ENCODE measurements around the gene TAS1R1.

GRCh38 chr1:6530504-6531160 lies 24.5 kb upstream of the TAS1R1 start:
- TF ChIP-seq, protein P1, sequence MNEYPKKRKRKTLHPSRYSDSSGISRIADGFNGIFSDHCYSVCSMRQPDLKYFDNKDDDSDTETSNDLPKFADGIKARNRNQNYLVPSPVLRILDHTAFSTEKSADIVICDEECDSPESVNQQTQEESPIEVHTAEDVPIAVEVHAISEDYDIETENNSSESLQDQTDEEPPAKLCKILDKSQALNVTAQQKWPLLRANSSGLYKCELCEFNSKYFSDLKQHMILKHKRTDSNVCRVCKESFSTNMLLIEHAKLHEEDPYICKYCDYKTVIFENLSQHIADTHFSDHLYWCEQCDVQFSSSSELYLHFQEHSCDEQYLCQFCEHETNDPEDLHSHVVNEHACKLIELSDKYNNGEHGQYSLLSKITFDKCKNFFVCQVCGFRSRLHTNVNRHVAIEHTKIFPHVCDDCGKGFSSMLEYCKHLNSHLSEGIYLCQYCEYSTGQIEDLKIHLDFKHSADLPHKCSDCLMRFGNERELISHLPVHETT (CRISPR knock-in tag; conservative IDR thresholded peaks at IDR 0.05 in 1 of 2, IDR thresholded peaks at IDR 0.05 in 1 of 2): no peak
- TF ChIP-seq, protein P2, sequence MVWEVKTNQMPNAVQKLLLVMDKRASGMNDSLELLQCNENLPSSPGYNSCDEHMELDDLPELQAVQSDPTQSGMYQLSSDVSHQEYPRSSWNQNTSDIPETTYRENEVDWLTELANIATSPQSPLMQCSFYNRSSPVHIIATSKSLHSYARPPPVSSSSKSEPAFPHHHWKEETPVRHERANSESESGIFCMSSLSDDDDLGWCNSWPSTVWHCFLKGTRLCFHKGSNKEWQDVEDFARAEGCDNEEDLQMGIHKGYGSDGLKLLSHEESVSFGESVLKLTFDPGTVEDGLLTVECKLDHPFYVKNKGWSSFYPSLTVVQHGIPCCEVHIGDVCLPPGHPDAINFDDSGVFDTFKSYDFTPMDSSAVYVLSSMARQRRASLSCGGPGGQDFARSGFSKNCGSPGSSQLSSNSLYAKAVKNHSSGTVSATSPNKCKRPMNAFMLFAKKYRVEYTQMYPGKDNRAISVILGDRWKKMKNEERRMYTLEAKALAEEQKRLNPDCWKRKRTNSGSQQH (CRISPR knock-in tag; IDR thresholded peaks at IDR 0.05): no peak
- TF ChIP-seq PBX2 (CRISPR knock-in tag; IDR thresholded peaks at IDR 0.05; ENCODE audit: low read depth) (no peak), PBX2 (tag; conservative IDR thresholded peaks at IDR 0.05; ENCODE audit: low read depth) (no peak), POLR2A (conservative IDR thresholded peaks at IDR 0.05) (no peak), TBL1XR1 (IDR thresholded peaks at IDR 0.05; ENCODE audit: low read length in 2 of 2) (no peak), ZBTB43 (CRISPR knock-in tag; IDR thresholded peaks at IDR 0.05) (no peak), ILF3 (IDR thresholded peaks at IDR 0.05; ENCODE audit: borderline replicate concordance) (no peak), GATAD2B (IDR thresholded peaks at IDR 0.05; ENCODE audit: borderline replicate concordance) (no peak), IFI16 (CRISPR knock-in tag; IDR thresholded peaks at IDR 0.05) (no peak), ARID1B (IDR thresholded peaks at IDR 0.05) (no peak), HMGXB4 (CRISPR knock-in tag; IDR thresholded peaks at IDR 0.05) (no peak), ZNF253 (CRISPR knock-in tag; conservative IDR thresholded peaks at IDR 0.05) (no peak)
- TF ChIP-seq, protein P3, sequence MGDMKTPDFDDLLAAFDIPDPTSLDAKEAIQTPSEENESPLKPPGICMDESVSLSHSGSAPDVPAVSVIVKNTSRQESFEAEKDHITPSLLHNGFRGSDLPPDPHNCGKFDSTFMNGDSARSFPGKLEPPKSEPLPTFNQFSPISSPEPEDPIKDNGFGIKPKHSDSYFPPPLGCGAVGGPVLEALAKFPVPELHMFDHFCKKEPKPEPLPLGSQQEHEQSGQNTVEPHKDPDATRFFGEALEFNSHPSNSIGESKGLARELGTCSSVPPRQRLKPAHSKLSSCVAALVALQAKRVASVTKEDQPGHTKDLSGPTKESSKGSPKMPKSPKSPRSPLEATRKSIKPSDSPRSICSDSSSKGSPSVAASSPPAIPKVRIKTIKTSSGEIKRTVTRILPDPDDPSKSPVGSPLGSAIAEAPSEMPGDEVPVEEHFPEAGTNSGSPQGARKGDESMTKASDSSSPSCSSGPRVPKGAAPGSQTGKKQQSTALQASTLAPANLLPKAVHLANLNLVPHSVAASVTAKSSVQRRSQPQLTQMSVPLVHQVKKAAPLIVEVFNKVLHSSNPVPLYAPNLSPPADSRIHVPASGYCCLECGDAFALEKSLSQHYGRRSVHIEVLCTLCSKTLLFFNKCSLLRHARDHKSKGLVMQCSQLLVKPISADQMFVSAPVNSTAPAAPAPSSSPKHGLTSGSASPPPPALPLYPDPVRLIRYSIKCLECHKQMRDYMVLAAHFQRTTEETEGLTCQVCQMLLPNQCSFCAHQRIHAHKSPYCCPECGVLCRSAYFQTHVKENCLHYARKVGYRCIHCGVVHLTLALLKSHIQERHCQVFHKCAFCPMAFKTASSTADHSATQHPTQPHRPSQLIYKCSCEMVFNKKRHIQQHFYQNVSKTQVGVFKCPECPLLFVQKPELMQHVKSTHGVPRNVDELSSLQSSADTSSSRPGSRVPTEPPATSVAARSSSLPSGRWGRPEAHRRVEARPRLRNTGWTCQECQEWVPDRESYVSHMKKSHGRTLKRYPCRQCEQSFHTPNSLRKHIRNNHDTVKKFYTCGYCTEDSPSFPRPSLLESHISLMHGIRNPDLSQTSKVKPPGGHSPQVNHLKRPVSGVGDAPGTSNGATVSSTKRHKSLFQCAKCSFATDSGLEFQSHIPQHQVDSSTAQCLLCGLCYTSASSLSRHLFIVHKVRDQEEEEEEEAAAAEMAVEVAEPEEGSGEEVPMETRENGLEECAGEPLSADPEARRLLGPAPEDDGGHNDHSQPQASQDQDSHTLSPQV (IDR thresholded peaks at IDR 0.05): no peak
